ENCODE data around the gene GRK3. TPM values are rescaled to one million over a fixed set of nuclear protein-coding genes. Genes with fewer than 3 reads are reported as not detected.

GRK3 gene
- total and polyA plus RNA-seq, 10 of the 15 experiments (the other 5 are each of a cell fraction or from before 2014, with no cell fraction given): 3.1 to 35.1 (median 14.7) TPM

DNA sequence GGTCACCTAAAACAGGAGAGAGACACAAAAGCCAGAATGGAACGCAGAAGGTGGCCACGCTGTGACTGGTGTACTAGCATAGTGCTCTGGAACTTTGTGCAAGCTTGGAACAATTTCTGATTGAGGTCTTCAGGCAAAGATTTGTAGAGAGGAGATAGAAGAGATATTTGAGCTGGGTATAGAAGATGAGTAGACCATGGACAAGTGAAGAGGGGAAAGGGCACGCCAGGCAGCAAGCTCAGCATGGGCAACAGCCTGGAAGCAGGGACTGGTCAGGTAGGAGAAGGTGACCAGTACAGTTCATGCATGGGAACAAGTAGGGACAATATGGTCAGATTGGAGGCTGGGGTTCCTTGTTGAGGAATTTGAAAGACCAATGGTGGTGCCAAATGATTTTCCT is 201.9 kb downstream of the GRK3 start:
- DNase-seq (ENCODE audit: low read depth, low spot score) (no peak), FAIRE-seq (no peak), ATAC-seq (no peak)
- SMC1A ChIA-PET (ENCODE audit: uncharacterized antibody, unreplicated experiment): interaction anchor here (1.0 to 1.1 kb wide), 2 partner anchors 222 to 314 kb away, joined by 3 read pairs; no protein-coding TSS in a partner anchor
- RAD21 ChIA-PET (ENCODE audit: unreplicated experiment): no interaction called here
- no TSS peak for BruUV-seq (replicated peaks)
- intact Hi-C loops (cut with micrococcal nuclease; ENCODE audit: unreplicated experiment): no loop called here
- H3K4me2 ChIP-seq (ENCODE audit: control insufficient read depth, insufficient read depth): no peak overlapping the region
- no peaks in the 10 kb centered on the region for H3K79me2 ChIP-seq (ENCODE audit: control insufficient read depth, insufficient read depth, low read length)
- WGBS (ENCODE audit: insufficient coverage, insufficient replicate concordance, low lambda C conversion rate, missing lambda C conversion rate): 74% methylated on average over 3 of the region's 3 CpGs
- in situ Hi-C loops (cut with MboI): no loop called here
- H3K4me3 ChIP-seq: no peak overlapping the region
- H3K9me3 ChIP-seq (replicated peaks; ENCODE audit: control insufficient read depth, insufficient read depth, low read length): peaks cover 2% of the 10 kb centered on the region; the same call in 2 of the 3 replicates
- no peaks in the 10 kb centered on the region for H3K27me3 ChIP-seq (replicated peaks in 1 of 2; ENCODE audit: control insufficient read depth in 2 of 2, insufficient read depth in 2 of 2, low read length in 1 of 2)
- H2AFZ ChIP-seq (ENCODE audit: control insufficient read depth, low read depth, low read length): no peak overlapping the region
- TF ChIP-seq NR2C2 (IDR thresholded peaks at IDR 0.05; ENCODE audit: borderline replicate concordance, control insufficient read depth, insufficient read length, low read depth) (no peak), RFX5 (IDR thresholded peaks at IDR 0.05; ENCODE audit: low read depth, low read length) (no peak), ZNF274 (IDR thresholded peaks at IDR 0.05; ENCODE audit: insufficient read depth, insufficient read length) (no peak), PAX8 (IDR thresholded peaks at IDR 0.05) (no peak), RCOR1 (conservative IDR thresholded peaks at IDR 0.05; ENCODE audit: low read depth, low read length) (no peak), ASH2L (IDR thresholded peaks at IDR 0.05; ENCODE audit: borderline replicate concordance, low read depth) (no peak), MYB (IDR thresholded peaks at IDR 0.05; ENCODE audit: borderline replicate concordance, low read depth, low read length) (no peak), ZNF207 (IDR thresholded peaks at IDR 0.05; ENCODE audit: borderline replicate concordance) (no peak), MEF2A (IDR thresholded peaks at IDR 0.05; ENCODE audit: insufficient read depth, low read depth, low read length) (no peak), RAD21 (IDR thresholded peaks at IDR 0.05; ENCODE audit: insufficient read depth, low read depth, low read length) (no peak), ZBED1 (IDR thresholded peaks at IDR 0.05; ENCODE audit: borderline replicate concordance) (no peak), FOXK2 (IDR thresholded peaks at IDR 0.05) (no peak), NR2F1 (conservative IDR thresholded peaks at IDR 0.05) (no peak)
- TF ChIP-seq, protein P1, sequence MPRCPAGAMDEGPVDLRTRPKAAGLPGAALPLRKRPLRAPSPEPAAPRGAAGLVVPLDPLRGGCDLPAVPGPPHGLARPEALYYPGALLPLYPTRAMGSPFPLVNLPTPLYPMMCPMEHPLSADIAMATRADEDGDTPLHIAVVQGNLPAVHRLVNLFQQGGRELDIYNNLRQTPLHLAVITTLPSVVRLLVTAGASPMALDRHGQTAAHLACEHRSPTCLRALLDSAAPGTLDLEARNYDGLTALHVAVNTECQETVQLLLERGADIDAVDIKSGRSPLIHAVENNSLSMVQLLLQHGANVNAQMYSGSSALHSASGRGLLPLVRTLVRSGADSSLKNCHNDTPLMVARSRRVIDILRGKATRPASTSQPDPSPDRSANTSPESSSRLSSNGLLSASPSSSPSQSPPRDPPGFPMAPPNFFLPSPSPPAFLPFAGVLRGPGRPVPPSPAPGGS (IDR thresholded peaks at IDR 0.05; ENCODE audit: borderline replicate concordance, insufficient read depth, low read depth, low read length, poor library complexity, severe bottlenecking): no peak
- TF ChIP-seq, protein P2, sequence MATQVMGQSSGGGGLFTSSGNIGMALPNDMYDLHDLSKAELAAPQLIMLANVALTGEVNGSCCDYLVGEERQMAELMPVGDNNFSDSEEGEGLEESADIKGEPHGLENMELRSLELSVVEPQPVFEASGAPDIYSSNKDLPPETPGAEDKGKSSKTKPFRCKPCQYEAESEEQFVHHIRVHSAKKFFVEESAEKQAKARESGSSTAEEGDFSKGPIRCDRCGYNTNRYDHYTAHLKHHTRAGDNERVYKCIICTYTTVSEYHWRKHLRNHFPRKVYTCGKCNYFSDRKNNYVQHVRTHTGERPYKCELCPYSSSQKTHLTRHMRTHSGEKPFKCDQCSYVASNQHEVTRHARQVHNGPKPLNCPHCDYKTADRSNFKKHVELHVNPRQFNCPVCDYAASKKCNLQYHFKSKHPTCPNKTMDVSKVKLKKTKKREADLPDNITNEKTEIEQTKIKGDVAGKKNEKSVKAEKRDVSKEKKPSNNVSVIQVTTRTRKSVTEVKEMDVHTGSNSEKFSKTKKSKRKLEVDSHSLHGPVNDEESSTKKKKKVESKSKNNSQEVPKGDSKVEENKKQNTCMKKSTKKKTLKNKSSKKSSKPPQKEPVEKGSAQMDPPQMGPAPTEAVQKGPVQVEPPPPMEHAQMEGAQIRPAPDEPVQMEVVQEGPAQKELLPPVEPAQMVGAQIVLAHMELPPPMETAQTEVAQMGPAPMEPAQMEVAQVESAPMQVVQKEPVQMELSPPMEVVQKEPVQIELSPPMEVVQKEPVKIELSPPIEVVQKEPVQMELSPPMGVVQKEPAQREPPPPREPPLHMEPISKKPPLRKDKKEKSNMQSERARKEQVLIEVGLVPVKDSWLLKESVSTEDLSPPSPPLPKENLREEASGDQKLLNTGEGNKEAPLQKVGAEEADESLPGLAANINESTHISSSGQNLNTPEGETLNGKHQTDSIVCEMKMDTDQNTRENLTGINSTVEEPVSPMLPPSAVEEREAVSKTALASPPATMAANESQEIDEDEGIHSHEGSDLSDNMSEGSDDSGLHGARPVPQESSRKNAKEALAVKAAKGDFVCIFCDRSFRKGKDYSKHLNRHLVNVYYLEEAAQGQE (IDR thresholded peaks at IDR 0.05; ENCODE audit: low read depth, low read length): no peak
- TF ChIP-seq, protein P3, sequence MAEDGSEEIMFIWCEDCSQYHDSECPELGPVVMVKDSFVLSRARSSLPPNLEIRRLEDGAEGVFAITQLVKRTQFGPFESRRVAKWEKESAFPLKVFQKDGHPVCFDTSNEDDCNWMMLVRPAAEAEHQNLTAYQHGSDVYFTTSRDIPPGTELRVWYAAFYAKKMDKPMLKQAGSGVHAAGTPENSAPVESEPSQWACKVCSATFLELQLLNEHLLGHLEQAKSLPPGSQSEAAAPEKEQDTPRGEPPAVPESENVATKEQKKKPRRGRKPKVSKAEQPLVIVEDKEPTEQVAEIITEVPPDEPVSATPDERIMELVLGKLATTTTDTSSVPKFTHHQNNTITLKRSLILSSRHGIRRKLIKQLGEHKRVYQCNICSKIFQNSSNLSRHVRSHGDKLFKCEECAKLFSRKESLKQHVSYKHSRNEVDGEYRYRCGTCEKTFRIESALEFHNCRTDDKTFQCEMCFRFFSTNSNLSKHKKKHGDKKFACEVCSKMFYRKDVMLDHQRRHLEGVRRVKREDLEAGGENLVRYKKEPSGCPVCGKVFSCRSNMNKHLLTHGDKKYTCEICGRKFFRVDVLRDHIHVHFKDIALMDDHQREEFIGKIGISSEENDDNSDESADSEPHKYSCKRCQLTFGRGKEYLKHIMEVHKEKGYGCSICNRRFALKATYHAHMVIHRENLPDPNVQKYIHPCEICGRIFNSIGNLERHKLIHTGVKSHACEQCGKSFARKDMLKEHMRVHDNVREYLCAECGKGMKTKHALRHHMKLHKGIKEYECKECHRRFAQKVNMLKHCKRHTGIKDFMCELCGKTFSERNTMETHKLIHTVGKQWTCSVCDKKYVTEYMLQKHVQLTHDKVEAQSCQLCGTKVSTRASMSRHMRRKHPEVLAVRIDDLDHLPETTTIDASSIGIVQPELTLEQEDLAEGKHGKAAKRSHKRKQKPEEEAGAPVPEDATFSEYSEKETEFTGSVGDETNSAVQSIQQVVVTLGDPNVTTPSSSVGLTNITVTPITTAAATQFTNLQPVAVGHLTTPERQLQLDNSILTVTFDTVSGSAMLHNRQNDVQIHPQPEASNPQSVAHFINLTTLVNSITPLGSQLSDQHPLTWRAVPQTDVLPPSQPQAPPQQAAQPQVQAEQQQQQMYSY (CRISPR knock-in tag; IDR thresholded peaks at IDR 0.05): no peak
- H4K20me1 ChIP-seq (ENCODE audit: control insufficient read depth, insufficient read depth): no peaks in the 10 kb centered on the region
- CTCF ChIA-PET: interaction anchor here (1.4 kb wide), 1 partner anchor 199 kb away, joined by 3 read pairs; no protein-coding TSS in a partner anchor
- no peak overlapping the region for H3K9ac ChIP-seq (ENCODE audit: control insufficient read depth, insufficient read depth, low read length)
- 0 out of 2 replicates have a peak, but pooled peaks cover 3% of the 10 kb centered on the region for H3K4me1 ChIP-seq (ENCODE audit: control insufficient read depth, insufficient read depth, low read length)
- POLR2A ChIA-PET: interaction anchor here (1.4 kb wide), 1 partner anchor 222 kb away, joined by 4 read pairs; no protein-coding TSS in a partner anchor
- no peak overlapping the region for H3K27ac ChIP-seq (ENCODE audit: control insufficient read depth, insufficient read depth)
- H3K36me3 ChIP-seq (ENCODE audit: control insufficient read depth in 2 of 2, insufficient read depth in 2 of 2, low read length in 1 of 2): no peaks in the 10 kb centered on the region

All from GM12878 (cell line).